Immature natural killer cell (primary cell): ENCODE results near the gene TESMIN. TPM values are rescaled to one million over a fixed set of nuclear protein-coding genes. Genes with fewer than 3 reads are reported as not detected.
A peak's percentile ranks its signal among the peaks of the same experiment; 100 is the strongest.

Experiments used
- DNase-seq, 3 donors: peaks; one replicate each; pipeline ENCODE4 v3.0.0; 2022; ENCODE audit warnings: mixed read lengths in 1 of 3
- H3K27ac Mint-ChIP-seq, 6 donors: one replicate each; pipeline ENCODE4 v1.8.0; 2020; ENCODE audit warnings: mixed read lengths in 6 of 6, mild to moderate bottlenecking in 5 of 6, inconsistent platforms in 4 of 6, moderate library complexity in 3 of 6
- H3K27me3 Mint-ChIP-seq, 3 donors: one replicate each; pipeline ENCODE4 v1.8.0; 2020 to 2021; ENCODE audit warnings: low read depth in 3 of 3, mild to moderate bottlenecking in 3 of 3, mixed read lengths in 3 of 3, moderate library complexity in 3 of 3, inconsistent platforms in 1 of 3
- H3K36me3 Mint-ChIP-seq, 3 donors: one replicate each; pipeline ENCODE4 v1.8.0; 2020; ENCODE audit warnings: mixed read lengths in 3 of 3, inconsistent platforms in 2 of 3, mild to moderate bottlenecking in 2 of 3
- H3K4me1 Mint-ChIP-seq, 2 donors: one replicate each; pipeline ENCODE4 v1.8.0; 2020; ENCODE audit warnings: inconsistent platforms in 2 of 2, mild to moderate bottlenecking in 2 of 2, mixed read lengths in 2 of 2, moderate library complexity in 1 of 2
- H3K4me3 Mint-ChIP-seq, 5 donors: one replicate each; pipeline ENCODE4 v1.8.0; 2020; ENCODE audit warnings: mild to moderate bottlenecking in 5 of 5, mixed read lengths in 5 of 5, inconsistent platforms in 3 of 5, moderate library complexity in 3 of 5
- H3K9me3 Mint-ChIP-seq, 6 donors: one replicate each; pipeline ENCODE4 v1.8.0; 2020; ENCODE audit warnings: mild to moderate bottlenecking in 6 of 6, mixed read lengths in 6 of 6, inconsistent platforms in 4 of 6, moderate library complexity in 3 of 6
- polyA plus RNA-seq, 3 donors: library from polyadenylated mRNA; unstranded; fragments of 300-500 nt; fragmentation: Illumina TruSeq; gene quantifications; one replicate each; pipeline ENCODE4 v1.2.3, GENCODE V29; 2021

TESMIN gene
- polyA plus RNA-seq, 3 donors from 2014 or later, result 0.47 to 1.9 TPM; not detected in 1

GRCh38 chr11:68753300-68753699 lies 2.0 kb upstream of the TESMIN start:
- peaks cover 20 to 21% of the 10 kb centered on the region in 2 donors for H3K4me1 Mint-ChIP-seq
- peak overlapping the region in 4 of 5 donors; percentile 3 to 44 (median 31) for H3K4me3 Mint-ChIP-seq
- DNase-seq, result no peak
- no peak overlapping the region for H3K27ac Mint-ChIP-seq
- H3K27me3 Mint-ChIP-seq, result peaks cover 0 to 4% (median 2%) of the 10 kb centered on the region in 3 donors
- peaks cover 11 to 31% (median 14%) of the 10 kb centered on the region in 3 donors for H3K36me3 Mint-ChIP-seq
- no peaks in the 10 kb centered on the region for H3K9me3 Mint-ChIP-seq

- H3K4me1 Mint-ChIP-seq, result peaks cover 20 to 21% of the 10 kb centered on the region in 2 donors
- DNase-seq, result no peak
- peaks cover 0 to 4% (median 2%) of the 10 kb centered on the region in 3 donors for H3K27me3 Mint-ChIP-seq
These were observed 355 bp downstream of the TESMIN start for GRCh38 chr11:68751004-68751325.

DNA sequence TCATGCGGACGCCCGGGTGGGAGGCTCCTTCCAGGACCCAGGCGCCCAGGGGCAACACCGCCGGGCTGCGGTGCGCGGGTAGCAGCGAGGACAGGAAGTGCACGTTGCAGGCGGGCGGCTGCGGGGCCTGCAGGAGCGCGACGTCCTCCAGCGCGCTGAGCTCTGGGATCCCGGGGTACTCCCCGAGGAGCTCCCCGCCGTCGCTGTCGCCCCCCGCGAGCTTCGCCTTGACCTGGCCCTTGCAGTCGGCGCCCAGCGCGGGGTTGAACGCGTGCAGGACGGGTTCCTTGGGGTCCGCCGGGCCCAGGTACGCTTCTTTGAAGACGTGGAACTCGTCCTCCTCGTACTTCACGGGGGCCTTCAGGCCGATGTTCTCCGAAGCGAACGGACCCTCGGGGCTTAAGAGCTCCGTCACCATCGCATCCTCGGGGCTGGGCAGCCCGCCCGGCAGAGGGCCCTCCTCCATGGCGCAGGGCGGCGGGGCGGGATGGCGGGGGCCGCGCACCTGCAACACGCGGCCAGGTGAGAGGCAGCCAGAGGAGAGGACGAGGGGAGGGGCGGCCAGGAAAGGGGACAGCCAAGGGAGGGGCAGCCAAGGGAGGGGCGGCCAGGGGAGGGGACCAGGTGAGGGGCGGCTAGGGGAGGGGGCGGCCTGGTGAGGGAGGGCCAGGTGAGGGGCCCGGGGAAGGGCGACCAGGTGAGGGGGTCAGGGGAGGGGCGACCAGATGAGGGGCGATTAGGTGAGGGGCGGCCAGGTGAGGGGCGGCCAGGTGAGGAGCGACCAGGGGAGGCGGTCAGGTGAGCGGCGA lies 921 bp downstream of the TESMIN start:
- peaks cover 0 to 10% (median 9%) of the 10 kb centered on the region in 3 donors for H3K36me3 Mint-ChIP-seq
- H3K27ac Mint-ChIP-seq, result no peak overlapping the region
- peaks cover 0 to 4% (median 2%) of the 10 kb centered on the region in 3 donors for H3K27me3 Mint-ChIP-seq
- DNase-seq, result peak; percentile 6 to 19 (median 17)
- H3K9me3 Mint-ChIP-seq, result no peaks in the 10 kb centered on the region
- peaks cover 20 to 21% of the 10 kb centered on the region in 2 donors for H3K4me1 Mint-ChIP-seq
- peak overlapping the region; percentile 32 to 59 (median 49) for H3K4me3 Mint-ChIP-seq

More at GRCh38 chr11:68751004-68751325, 355 bp downstream of the TESMIN start:
- Mint-ChIP-seq H3K36me3 (peaks cover 0 to 10% (median 9%) of the 10 kb centered on the region in 3 donors), H3K27ac (no peak overlapping the region), H3K4me3 (no peak overlapping the region), H3K9me3 (no peaks in the 10 kb centered on the region)

GRCh38 chr11:68749229-68750123 lies 1.8 kb downstream of the TESMIN start:
- no peak for DNase-seq
- H3K9me3 Mint-ChIP-seq, result no peaks in the 10 kb centered on the region

GRCh38 chr11:68748061-68748460 lies 3.3 kb downstream of the TESMIN start:
- Mint-ChIP-seq H3K4me3 (no peak overlapping the region), H3K4me1 (peaks cover 9 to 15% of the 10 kb centered on the region in 2 donors), H3K36me3 (no peaks in the 10 kb centered on the region), H3K27me3 (peaks cover 0 to 4% (median 2%) of the 10 kb centered on the region in 3 donors), H3K9me3 (no peaks in the 10 kb centered on the region), H3K27ac (peak overlapping the region in 1 of 6 donors; percentile 14)
- no peak for DNase-seq

More at GRCh38 chr11:68749229-68750123, 1.8 kb downstream of the TESMIN start:
- peaks cover 0 to 3% (median 2%) of the 10 kb centered on the region in 3 donors for H3K36me3 Mint-ChIP-seq
- H3K27me3 Mint-ChIP-seq, result peaks cover 0 to 4% (median 2%) of the 10 kb centered on the region in 3 donors
- peak overlapping the region; percentile 11 to 70 (median 57) for H3K4me3 Mint-ChIP-seq
- peaks cover 20% of the 10 kb centered on the region in 2 donors for H3K4me1 Mint-ChIP-seq
- peak overlapping the region in 2 of 6 donors; percentile 19 to 28 for H3K27ac Mint-ChIP-seq

- Mint-ChIP-seq H3K4me1 (no peaks in the 10 kb centered on the region), H3K36me3 (no peaks in the 10 kb centered on the region), H3K9me3 (no peaks in the 10 kb centered on the region), H3K4me3 (no peak overlapping the region), H3K27me3 (peaks cover 0 to 2% (median 0%) of the 10 kb centered on the region in 3 donors), H3K27ac (no peak overlapping the region)
- no peak for DNase-seq
These were observed 7.8 kb downstream of the TESMIN start for GRCh38 chr11:68743539-68743938.

- Mint-ChIP-seq H3K4me3 (no peak overlapping the region), H3K36me3 (no peaks in the 10 kb centered on the region), H3K4me1 (no peaks in the 10 kb centered on the region), H3K9me3 (no peaks in the 10 kb centered on the region), H3K27me3 (peaks cover 0 to 2% (median 0%) of the 10 kb centered on the region in 3 donors), H3K27ac (no peak overlapping the region)
- DNase-seq, result no peak
These were observed 9.9 kb downstream of the TESMIN start for GRCh38 chr11:68741463-68741862.

GRCh38 chr11:68735646-68736045 lies 15.7 kb downstream of the TESMIN start:
- DNase-seq, result no peak
- Mint-ChIP-seq H3K4me1 (no peaks in the 10 kb centered on the region), H3K9me3 (no peaks in the 10 kb centered on the region), H3K4me3 (no peak overlapping the region), H3K36me3 (no peaks in the 10 kb centered on the region), H3K27me3 (peaks cover 0 to 4% (median 2%) of the 10 kb centered on the region in 3 donors), H3K27ac (no peak overlapping the region)

- Mint-ChIP-seq H3K27ac (no peak overlapping the region), H3K4me3 (no peak overlapping the region), H3K36me3 (no peaks in the 10 kb centered on the region), H3K27me3 (peaks cover 0 to 4% (median 2%) of the 10 kb centered on the region in 3 donors), H3K9me3 (no peaks in the 10 kb centered on the region), H3K4me1 (no peaks in the 10 kb centered on the region)
- DNase-seq, result no peak
These were observed 16.2 kb downstream of the TESMIN start for GRCh38 chr11:68735125-68735524.

GRCh38 chr11:68734111-68734510 lies 17.2 kb downstream of the TESMIN start:
- peaks cover 0 to 5% (median 2%) of the 10 kb centered on the region in 3 donors for H3K27me3 Mint-ChIP-seq
- H3K27ac Mint-ChIP-seq, result no peak overlapping the region
- H3K4me3 Mint-ChIP-seq, result no peak overlapping the region
- no peaks in the 10 kb centered on the region for H3K9me3 Mint-ChIP-seq
- no peaks in the 10 kb centered on the region for H3K36me3 Mint-ChIP-seq
- no peak for DNase-seq
- no peaks in the 10 kb centered on the region for H3K4me1 Mint-ChIP-seq

DNA sequence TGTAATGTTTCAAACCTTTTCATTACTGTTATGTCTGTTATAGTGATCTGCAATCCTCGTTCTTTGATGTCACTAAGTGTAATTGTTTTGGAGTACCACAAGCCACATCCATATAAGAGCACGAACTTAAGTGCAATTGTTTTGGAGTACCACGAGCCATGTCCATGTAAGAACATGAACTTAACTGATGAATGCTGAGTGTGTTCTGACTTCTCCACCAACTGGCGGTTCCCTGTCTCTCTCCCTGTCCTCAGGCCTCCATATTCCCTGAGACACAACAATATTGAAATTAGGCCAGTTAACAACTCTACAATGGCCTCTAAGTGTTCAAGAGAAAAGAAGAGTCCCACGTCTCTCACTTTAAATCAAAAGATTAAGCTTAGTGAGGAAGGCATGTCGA lies 23.5 kb downstream of the TESMIN start:
- Mint-ChIP-seq H3K27ac (no peak overlapping the region), H3K36me3 (no peaks in the 10 kb centered on the region), H3K27me3 (peaks cover 0 to 5% (median 2%) of the 10 kb centered on the region in 3 donors), H3K9me3 (no peaks in the 10 kb centered on the region), H3K4me3 (no peak overlapping the region), H3K4me1 (no peaks in the 10 kb centered on the region)
- DNase-seq, result no peak

GRCh38 chr11:68724293-68724692 lies 27.0 kb downstream of the TESMIN start:
- peaks cover 0 to 5% (median 0%) of the 10 kb centered on the region in 3 donors for H3K36me3 Mint-ChIP-seq
- no peak overlapping the region for H3K27ac Mint-ChIP-seq
- H3K9me3 Mint-ChIP-seq, result peaks cover 0 to 13% (median 2%) of the 10 kb centered on the region in 6 donors
- no peak overlapping the region for H3K4me3 Mint-ChIP-seq
- H3K4me1 Mint-ChIP-seq, result no peaks in the 10 kb centered on the region
- no peak for DNase-seq
- H3K27me3 Mint-ChIP-seq, result peaks cover 2 to 9% (median 4%) of the 10 kb centered on the region in 3 donors

GRCh38 chr11:68722143-68722542 lies 29.2 kb downstream of the TESMIN start:
- peaks cover 2 to 9% (median 6%) of the 10 kb centered on the region in 3 donors for H3K27me3 Mint-ChIP-seq
- peaks cover 0 to 13% (median 3%) of the 10 kb centered on the region in 6 donors for H3K9me3 Mint-ChIP-seq
- H3K36me3 Mint-ChIP-seq, result peaks cover 0 to 7% (median 0%) of the 10 kb centered on the region in 3 donors
- H3K4me3 Mint-ChIP-seq, result no peak overlapping the region
- DNase-seq, result no peak
- H3K27ac Mint-ChIP-seq, result no peak overlapping the region
- H3K4me1 Mint-ChIP-seq, result no peaks in the 10 kb centered on the region
